Heart left ventricle (tissue), 13 donors: ENCODE measurements around the gene PCSK4.

ENCODE experiments used
- CTCF ChIP-seq, 12 donors: fragments of 200-600 bp; sonication (generic) in 4 of 12; IDR thresholded peaks; one replicate each; pipeline versions ENCODE4 v1.5.0 to v1.8.0; 2018 to 2022; ENCODE audit warnings: antibody characterized with exemption in 12 of 12, mild to moderate bottlenecking in 5 of 12
- POLR2A ChIP-seq, 2 donors: fragments of 450-650 bp; IDR thresholded peaks; one replicate each; pipeline ENCODE4 v1.6.1; 2017; ENCODE audit warnings: antibody characterized with exemption in 2 of 2, mild to moderate bottlenecking in 2 of 2, moderate library complexity in 2 of 2
- donor health status: ischemic (EF 13 %, LVEDD 7.1; RV severe dilation, severe dysfunction).
- donor health status: DM: no; HTN: yes; CAD: no.
- donor health status: DM: no; HTN: no; CAD: no.
- donor health status: ischemic (EF 25% LVEDD 6.9; RV normal size, moderate dysfunction).
- donor health status: ischemic (EF 25% LVEDD 5.7; RV mildly dilated, moderate dysfunction).
- donor health status: ischemic (EF 35%, LVEDD 5.7; RV mildly dilated, moderate dysfunction).
- donor health status: nonischemic (EF 11% LVEDD 7.7; RV severe dilation, severe dysfunction).
- donor health status: DM: yes; HTN: yes; CAD: no.
- donor health status: PGD.
- donor health status: ischemic (EF 29% LVEDD 5.4; RV normal size, mild dysfunction).
- donor health status: nonischemic (EF 23%, LVEDD 6.1; RV moderate dilation, normal function).

GRCh38 chr19:1474765-1475351 lies 15.3 kb downstream of the PCSK4 start:
- no peak for TF ChIP-seq CTCF (IDR thresholded peaks at IDR 0.05)
- TF ChIP-seq POLR2A (IDR thresholded peaks at IDR 0.05), result no peak
